Cardiac muscle cell (in vitro differentiated cells and primary cell): Measurements from ENCODE around the gene CENPP. TPM values are rescaled to one million over a fixed set of nuclear protein-coding genes. Genes with fewer than 3 reads are reported as not detected.

ENCODE experiments used
- DNase-seq, 2 donors: peaks; one replicate each; pipeline versions ENCODE4 v3.0.0 to v3.0.0-alpha.2; 2010 to 2017; ENCODE audit warnings: low read depth in 1 of 2, low spot score in 1 of 2
- H3K27ac ChIP-seq: fragments of 200-600 bp; sonication (generic); 2 replicates; pipeline ENCODE4 v1.5.1; 2016
- H3K27me3 ChIP-seq: fragments of 200-600 bp; sonication (generic); 2 replicates; pipeline ENCODE4 v1.6.0; 2016; ENCODE audit warnings: control low read depth
- H3K36me3 ChIP-seq: fragments of 200-600 bp; sonication (generic); 2 replicates; pipeline ENCODE4 v1.5.1; 2016; ENCODE audit warnings: control low read depth
- H3K4me1 ChIP-seq: fragments of 200-600 bp; sonication (generic); 2 replicates; pipeline ENCODE4 v1.8.1; 2017; ENCODE audit warnings: low read depth, mild to moderate bottlenecking, mixed run types
- H3K4me3 ChIP-seq: fragments of 200-600 bp; sonication (generic); 2 replicates; pipeline ENCODE4 v1.5.1; 2016; ENCODE audit warnings: mild to moderate bottlenecking
- H3K9me3 ChIP-seq: fragments of 200-600 bp; sonication (generic); 2 replicates; pipeline ENCODE4 v1.5.1; 2017; ENCODE audit warnings: low read depth, mild to moderate bottlenecking, control low read depth
- polyA plus RNA-seq: library from polyadenylated mRNA; unstranded; fragments of >200 nt; fragmentation: Nextera tagmentation; extraction: Ambion mirVana; gene quantifications from 2 replicates; pipeline ENCODE4 v1.2.1, GENCODE V29; 2016
- total RNA-seq: library from RNA; depleted of rRNA; stranded (reverse); fragments of >200 nt; gene quantifications from 2 replicates; pipeline ENCODE4 v1.2.3, GENCODE V29; 2016
- TF ChIP-seq, protein P1 (sequence below): IDR thresholded peaks from 2 replicates; pipeline ENCODE4 v1.5.1; 2012; ENCODE audit warnings: low read depth, mild to moderate bottlenecking, low read length

The CENPP gene
- total and polyA plus RNA-seq, 2 experiments from 2014 or later, result 1.6 to 5.0 TPM

DNA sequence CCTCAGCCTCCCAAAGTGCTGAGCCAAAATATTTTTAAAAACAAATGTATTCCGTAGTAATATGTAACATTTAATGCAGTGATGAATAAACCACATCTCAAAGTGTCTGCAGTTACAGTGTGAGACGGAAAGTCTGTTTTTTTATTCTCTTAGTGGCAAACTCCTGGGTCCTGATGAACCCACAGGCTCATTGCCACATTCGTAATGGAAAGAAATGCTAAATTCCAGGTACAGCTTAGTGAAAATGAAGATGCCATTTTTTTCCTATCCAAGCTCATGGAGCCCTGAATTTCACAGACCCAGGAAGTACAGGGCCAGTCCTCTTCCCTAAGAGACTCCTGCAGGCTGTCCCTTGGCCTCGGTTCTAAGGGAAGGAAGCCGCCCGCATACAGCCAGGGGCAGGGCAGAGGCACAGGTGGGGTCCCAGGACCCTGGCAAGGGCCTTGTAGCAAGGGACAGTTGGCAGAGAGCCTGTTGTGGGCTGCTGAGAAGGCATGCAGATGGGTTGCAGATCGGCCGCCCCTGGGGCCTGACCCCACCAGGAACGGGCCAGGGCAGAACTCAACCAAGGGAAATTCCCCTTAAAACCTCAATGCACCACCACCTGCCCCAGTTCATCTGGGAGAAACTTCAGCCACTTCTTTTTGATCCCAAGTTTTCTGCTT, 308.0 kb downstream of the CENPP start:
- DNase-seq, result no peak
- H3K36me3 ChIP-seq, result peaks cover 28% of the 10 kb centered on the region

DNA sequence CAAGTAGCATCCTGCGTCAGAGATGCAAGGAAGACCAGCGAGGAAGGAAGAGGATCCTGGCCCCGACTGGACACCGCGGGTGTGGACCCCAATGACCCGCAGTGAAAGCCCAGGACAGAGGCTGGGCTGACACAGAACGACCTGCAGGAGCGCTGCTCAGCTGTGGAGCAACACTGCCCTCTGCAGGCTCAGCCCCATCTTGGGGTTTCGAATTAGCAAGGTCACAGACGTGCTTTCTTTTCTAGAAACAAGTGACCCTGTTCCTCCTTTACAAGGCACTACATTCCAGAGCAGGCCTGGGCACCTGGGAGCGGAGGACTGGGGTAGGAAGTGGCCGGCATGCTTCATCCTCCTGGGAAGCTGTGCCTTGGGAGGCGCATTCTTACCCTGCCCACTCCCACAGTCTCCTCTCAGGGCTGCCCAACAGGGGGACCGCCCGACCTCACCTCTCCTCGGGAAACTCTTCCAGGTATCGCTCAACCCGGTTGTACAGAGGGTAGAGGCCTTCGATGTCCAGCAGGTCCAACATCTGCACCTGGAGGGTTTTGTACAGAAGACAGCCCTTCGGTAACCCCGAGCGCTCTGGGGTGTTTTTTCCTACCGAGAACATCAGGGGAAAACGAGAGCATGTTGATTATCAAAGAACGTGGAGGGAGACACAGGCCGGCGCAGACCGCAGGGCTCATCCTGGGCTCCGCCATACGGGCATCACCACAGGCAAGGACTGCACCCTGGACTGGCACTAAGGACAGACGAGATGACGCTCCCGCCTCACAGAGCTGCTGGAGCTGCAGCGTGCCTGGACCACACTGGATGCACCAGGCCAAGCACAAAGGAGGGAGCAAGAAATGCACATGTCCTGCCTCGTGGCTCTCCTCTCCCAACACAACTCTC, 309.2 kb downstream of the CENPP start:
- no peak overlapping the region for H3K27ac ChIP-seq
- H3K9me3 ChIP-seq, result no peaks in the 10 kb centered on the region
- peaks cover 28% of the 10 kb centered on the region for H3K36me3 ChIP-seq

More for the DNA sequence above, 308.0 kb downstream of the CENPP start:
- no peaks in the 10 kb centered on the region for H3K9me3 ChIP-seq
- TF ChIP-seq, protein P1, sequence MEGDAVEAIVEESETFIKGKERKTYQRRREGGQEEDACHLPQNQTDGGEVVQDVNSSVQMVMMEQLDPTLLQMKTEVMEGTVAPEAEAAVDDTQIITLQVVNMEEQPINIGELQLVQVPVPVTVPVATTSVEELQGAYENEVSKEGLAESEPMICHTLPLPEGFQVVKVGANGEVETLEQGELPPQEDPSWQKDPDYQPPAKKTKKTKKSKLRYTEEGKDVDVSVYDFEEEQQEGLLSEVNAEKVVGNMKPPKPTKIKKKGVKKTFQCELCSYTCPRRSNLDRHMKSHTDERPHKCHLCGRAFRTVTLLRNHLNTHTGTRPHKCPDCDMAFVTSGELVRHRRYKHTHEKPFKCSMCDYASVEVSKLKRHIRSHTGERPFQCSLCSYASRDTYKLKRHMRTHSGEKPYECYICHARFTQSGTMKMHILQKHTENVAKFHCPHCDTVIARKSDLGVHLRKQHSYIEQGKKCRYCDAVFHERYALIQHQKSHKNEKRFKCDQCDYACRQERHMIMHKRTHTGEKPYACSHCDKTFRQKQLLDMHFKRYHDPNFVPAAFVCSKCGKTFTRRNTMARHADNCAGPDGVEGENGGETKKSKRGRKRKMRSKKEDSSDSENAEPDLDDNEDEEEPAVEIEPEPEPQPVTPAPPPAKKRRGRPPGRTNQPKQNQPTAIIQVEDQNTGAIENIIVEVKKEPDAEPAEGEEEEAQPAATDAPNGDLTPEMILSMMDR, result no peak
- H3K27ac ChIP-seq, result no peak overlapping the region
- H3K27me3 ChIP-seq, result no peaks in the 10 kb centered on the region
- H3K4me1 ChIP-seq, result no peaks in the 10 kb centered on the region
- H3K4me3 ChIP-seq, result no peak overlapping the region

DNA sequence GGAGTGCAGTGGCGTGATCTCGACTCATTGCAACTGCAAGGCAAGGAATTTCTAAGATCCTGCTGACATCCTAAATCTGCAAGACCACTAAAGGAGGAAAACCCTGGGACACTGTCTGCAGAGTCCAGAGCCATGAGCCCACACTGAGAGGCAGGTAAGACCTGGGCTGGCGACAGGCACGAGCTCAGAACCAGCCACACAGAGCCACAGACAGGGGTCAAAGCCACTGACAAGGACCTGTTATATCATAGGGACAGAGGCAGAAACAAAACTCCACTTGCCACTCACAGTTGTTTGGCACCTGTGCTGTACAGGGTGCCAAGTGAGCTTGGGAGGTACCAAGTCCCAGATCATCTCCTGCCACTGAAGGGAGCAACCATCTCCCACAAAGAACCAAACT, 310.0 kb downstream of the CENPP start:
- H3K4me1 ChIP-seq, result no peaks in the 10 kb centered on the region
- no peaks in the 10 kb centered on the region for H3K9me3 ChIP-seq
- H3K4me3 ChIP-seq, result no peak overlapping the region
- TF ChIP-seq, protein P1, result no peak
- H3K27me3 ChIP-seq, result no peaks in the 10 kb centered on the region
- H3K27ac ChIP-seq, result no peak overlapping the region
- peaks cover 28% of the 10 kb centered on the region for H3K36me3 ChIP-seq
- no peak for DNase-seq

More for the DNA sequence above, 309.2 kb downstream of the CENPP start:
- Histone ChIP-seq H3K4me1 (no peaks in the 10 kb centered on the region), H3K4me3 (no peak overlapping the region), H3K27me3 (no peaks in the 10 kb centered on the region)
- TF ChIP-seq, protein P1, result peak; percentile 96
- peak; percentile 83 to 84 for DNase-seq

DNA sequence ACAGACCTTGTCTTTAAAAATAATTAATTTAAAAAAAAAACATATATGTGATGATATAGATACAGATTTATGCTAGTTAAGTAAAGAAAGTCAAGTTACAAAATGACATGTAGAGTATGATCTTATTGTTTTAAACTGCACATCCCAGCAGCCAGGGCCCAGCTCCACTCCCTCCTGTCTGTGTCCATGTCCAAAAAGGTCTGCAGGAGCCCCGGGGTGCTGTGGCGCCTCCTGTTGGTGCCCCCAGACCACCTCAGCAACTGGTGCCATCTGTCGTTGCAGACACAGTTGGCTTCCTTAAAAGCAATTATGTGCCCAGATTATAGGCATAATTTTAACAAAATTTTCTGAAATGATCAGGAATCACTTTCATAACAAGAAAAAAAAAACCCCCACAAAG, 310.9 kb downstream of the CENPP start:
- TF ChIP-seq, protein P1, result no peak
- Histone ChIP-seq H3K4me1 (no peaks in the 10 kb centered on the region), H3K4me3 (no peak overlapping the region), H3K36me3 (peaks cover 25% of the 10 kb centered on the region), H3K27ac (no peak overlapping the region), H3K27me3 (no peaks in the 10 kb centered on the region), H3K9me3 (no peaks in the 10 kb centered on the region)
- no peak for DNase-seq

DNA sequence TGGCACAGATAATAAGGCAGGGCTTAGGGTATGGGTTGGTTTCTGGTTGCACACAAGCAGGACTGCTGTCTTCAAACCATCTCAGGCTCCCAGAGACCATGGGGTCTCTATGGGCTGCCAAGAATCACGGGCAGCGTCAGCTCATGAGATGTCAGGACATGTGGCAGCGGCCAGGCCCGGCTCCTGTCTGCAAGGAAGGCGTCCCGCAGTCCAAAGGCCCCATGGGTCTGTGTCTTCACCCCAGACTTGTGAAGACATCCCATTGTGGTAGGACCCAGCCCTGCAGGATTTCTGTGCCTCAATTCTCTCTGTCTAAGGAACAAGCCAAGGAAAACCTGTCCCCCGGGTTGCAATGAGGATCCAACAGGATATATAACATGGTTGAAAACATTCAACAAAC, 311.6 kb downstream of the CENPP start:
- H3K4me3 ChIP-seq, result no peak overlapping the region
- no peaks in the 10 kb centered on the region for H3K4me1 ChIP-seq
- no peaks in the 10 kb centered on the region for H3K9me3 ChIP-seq
- no peaks in the 10 kb centered on the region for H3K27me3 ChIP-seq
- no peak overlapping the region for H3K27ac ChIP-seq
- TF ChIP-seq, protein P1, result no peak
- H3K36me3 ChIP-seq, result peaks cover 20% of the 10 kb centered on the region
- DNase-seq, result no peak
